LNCaP clone FGC (cell line): ENCODE results near the gene CLDN19.
"Not testable (repeated sequence)": the region's sequence is repeated elsewhere in the genome, so short reads cannot be mapped to it uniquely, and the experiment has no call there.

ENCODE experiments used
- DNase-seq: peaks from one replicate; pipeline ENCODE4 v3.0.0-alpha.2; 2011; ENCODE audit warnings: low read depth
- H3K4me3 ChIP-seq: 2 replicates; pipeline ENCODE4 v1.5.1; 2011; ENCODE audit warnings: mild to moderate bottlenecking, low read depth, low read length, control low read depth
- TF ChIP-seq, protein P1 (sequence below): IDR thresholded peaks from 2 replicates; pipeline ENCODE4 v1.5.1; 2012; ENCODE audit warnings: mild to moderate bottlenecking; ENCODE audit not compliant: control insufficient read depth, insufficient read depth; ENCODE audit errors: extremely low read depth

Gene CLDN19

DNA sequence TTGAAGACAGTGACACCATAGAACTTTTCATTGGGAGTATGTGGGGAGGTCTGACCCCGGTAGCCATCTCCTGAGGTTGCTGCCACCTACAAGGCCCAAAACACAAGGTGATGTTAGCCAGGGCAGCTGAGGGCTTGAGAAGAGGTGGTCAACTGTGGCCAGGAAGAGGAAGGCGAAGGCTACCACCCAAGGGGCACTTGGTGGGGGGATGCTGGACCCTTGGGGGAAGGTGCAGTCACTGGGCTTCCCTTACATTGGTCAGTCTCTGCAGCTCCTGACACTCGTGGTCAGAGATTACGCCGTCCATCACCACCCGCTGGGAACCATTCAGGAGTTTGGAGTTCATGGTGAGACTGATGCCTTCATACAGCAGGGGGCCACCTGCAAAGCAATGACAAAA is 12.2 kb upstream of the CLDN19 start:
- H3K4me3 ChIP-seq: no peak overlapping the region
- DNase-seq: no peak
- TF ChIP-seq, protein P1, sequence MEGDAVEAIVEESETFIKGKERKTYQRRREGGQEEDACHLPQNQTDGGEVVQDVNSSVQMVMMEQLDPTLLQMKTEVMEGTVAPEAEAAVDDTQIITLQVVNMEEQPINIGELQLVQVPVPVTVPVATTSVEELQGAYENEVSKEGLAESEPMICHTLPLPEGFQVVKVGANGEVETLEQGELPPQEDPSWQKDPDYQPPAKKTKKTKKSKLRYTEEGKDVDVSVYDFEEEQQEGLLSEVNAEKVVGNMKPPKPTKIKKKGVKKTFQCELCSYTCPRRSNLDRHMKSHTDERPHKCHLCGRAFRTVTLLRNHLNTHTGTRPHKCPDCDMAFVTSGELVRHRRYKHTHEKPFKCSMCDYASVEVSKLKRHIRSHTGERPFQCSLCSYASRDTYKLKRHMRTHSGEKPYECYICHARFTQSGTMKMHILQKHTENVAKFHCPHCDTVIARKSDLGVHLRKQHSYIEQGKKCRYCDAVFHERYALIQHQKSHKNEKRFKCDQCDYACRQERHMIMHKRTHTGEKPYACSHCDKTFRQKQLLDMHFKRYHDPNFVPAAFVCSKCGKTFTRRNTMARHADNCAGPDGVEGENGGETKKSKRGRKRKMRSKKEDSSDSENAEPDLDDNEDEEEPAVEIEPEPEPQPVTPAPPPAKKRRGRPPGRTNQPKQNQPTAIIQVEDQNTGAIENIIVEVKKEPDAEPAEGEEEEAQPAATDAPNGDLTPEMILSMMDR: no peak

DNA sequence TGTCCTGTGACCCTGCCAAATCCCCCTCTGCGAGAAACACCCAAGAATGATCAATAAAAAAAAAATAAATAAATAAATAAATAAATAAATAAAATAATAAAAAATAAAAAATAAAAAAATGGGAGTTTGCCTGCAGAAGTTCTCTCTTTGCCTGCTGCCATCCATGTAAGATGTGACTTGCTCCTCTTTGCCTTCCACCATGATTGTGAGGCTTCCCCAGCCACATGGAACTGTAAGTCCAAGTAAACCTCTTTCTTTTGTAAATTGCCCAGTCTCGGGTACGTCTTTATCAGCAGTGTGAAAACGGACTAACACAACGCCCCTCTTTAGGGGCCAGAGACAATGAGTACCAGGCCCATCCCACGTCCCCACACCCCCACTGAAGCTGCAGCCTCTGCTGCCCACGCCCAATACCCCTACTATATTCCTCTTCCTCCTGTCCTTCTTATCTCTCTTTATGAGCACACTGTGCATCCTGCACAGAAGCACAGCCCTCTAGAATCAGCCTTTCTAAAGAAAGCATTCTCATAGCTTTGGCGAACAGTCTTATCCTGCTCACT is 11.6 kb upstream of the CLDN19 start:
- not testable (repeated sequence) for H3K4me3 ChIP-seq, DNase-seq

DNA sequence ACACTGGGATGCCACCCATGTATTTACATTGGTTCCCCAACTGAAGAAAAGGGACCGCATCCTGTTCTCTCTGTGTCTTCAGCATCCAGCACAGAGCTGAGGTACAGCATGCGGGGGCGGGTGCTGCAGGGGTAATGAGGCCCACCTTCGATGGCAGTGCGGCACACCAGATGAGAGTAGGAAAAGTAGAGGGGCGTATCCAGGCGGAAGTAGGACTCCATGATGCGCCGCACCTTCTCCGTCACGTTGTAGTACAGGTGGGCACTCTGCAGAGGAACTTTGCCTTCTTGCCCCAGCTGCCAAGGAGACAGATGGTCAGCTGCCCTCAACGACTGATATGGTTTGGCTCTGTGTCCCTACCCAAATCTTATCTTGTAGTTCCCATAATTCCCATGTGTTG is 10.0 kb upstream of the CLDN19 start:
- TF ChIP-seq, protein P1: no peak
- no peak for DNase-seq
- no peak overlapping the region for H3K4me3 ChIP-seq

DNA sequence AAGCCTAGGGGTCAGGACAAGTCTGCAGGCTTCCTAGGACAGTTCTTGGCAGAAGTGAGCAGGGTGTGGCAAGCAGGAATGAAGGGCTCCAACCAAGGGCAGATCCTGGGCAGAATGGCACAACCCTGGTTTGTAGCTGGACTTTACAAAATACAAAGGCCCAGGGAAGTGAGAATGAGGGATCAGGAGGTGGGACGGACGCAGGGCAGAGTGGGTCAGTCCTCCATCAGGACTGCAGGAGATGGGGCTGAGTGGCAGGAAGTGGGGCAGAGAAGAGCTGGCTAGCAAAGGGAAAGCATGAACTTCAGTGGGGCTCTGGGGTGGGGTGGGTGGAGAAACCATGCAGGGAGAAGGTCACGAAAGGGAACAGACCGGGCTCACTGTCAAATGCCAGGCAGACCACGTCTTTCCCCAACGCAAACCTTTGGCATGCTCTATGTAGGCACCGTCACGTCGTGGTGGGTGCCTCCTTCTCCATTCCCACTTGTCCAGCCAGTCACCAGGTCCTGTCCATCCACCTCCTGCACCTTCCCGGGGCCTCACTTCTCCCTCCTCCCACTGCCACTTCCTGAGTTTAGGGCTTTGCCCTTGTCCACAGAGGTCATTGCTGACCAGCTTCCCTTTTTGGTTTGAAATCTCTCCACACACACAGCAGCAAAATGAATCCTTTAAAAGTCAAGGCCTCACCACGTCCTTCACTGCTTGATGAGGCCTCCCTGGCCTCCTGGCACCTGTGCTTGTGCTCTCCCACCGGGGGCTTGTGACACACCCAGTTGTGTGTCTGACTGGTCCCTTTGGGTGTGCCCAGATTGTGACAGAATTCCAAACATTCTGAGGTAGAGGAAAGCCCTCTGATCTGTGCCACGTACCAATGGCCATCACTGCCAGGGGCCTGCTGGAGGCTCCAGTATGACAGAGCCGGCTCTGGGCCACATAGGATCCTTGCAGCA is 8.7 kb upstream of the CLDN19 start:
- no peak for DNase-seq
- TF ChIP-seq, protein P1: no peak
- no peak overlapping the region for H3K4me3 ChIP-seq

DNA sequence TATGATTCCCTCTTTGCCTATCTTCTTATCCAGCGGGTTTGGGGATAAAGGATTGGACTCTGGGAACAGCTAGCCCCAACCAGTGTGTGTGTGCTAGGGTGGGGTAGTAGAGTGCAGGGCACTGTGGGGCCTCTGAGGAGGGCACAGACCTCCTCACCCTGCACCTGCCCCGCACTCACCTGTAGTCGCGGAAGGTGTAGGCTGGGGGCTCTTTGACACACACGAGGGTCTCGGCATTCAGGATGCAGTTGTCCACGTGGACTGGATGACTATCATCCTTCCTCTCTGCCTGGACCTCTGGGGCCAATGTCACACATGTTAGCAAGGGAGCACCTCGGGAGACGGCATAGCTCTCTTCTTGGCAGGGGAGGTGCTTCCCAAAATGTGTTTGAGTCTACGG is 8.0 kb upstream of the CLDN19 start:
- TF ChIP-seq, protein P1: no peak
- no peak for DNase-seq

DNA sequence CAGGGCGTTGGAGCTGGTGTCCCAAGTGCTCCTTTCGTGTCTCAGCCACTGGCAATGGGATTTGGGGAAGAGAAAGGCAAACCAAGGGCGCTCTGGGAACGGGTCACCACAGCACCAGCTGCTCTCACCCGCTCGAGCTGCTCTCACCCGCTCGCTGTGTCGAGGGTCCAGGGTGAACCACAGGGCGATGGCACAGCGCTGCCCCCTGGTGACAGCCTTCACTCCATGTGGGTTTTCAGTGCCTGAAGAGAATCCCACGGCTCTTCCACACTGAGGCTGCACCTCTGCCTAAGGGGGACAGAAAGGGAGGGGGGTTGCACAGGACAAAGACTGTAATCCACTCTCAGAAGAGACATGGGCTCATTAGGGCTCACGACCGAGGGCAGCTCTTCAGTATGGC is 7.1 kb upstream of the CLDN19 start:
- TF ChIP-seq, protein P1: peak; percentile 63
- no peak overlapping the region for H3K4me3 ChIP-seq
- no peak for DNase-seq

More for the DNA sequence above, 8.0 kb upstream of the CLDN19 start:
- H3K4me3 ChIP-seq: no peak overlapping the region

DNA sequence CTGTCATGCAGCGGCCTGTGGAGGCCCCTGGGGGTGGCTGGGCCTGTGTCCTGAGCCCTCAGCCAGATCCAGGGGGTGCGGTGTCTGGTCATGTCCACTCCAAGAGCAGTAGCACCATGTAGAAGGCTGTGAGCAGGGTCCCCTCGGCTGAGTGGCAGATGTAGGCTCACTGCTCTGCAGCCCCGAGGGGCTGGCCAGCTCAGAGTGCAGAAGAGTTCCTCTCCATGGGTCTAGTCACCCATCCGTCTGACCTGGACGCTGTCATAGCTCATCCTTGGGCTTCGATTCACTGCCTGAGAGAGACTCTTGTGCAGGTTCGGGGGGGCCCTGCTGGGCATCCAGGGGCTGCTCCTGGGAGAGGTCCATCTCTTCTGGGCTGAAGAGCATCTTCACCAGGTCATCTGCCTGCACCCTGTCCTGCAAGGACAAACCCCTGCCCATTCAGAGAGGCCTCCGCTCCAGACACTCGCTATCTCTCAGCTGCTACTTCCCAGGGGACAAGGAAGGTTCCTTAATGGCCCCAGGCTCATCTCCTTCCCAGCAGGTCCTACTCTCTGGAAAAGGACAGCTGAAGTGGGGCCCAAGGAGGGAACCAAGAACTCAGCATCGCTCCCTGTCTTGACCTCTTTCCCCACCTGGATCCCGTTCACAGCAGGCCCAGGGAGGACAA is 6.5 kb upstream of the CLDN19 start:
- DNase-seq: no peak
- H3K4me3 ChIP-seq: no peak overlapping the region
- TF ChIP-seq, protein P1: no peak
